ENCODE measurements around the gene ZNF45. TPM values are rescaled to one million over a fixed set of nuclear protein-coding genes. Genes with fewer than 3 reads are reported as not detected.

ZNF45 gene
- total and polyA plus RNA-seq, 7 donors: 2.4 to 18.2 (median 6.4) TPM

- intact Hi-C loops (cut with DNase I): no loop called here
- H3K9me3 ChIP-seq: peaks cover 0 to 20% (median 10%) of the 10 kb centered on the region in 4 donors
- H3K27ac ChIP-seq: no peak overlapping the region
- no peaks in the 10 kb centered on the region for H3K4me1 ChIP-seq
- TF ChIP-seq POLR2A (IDR thresholded peaks at IDR 0.05): no peak
- TF ChIP-seq EP300 (IDR thresholded peaks at IDR 0.05): no peak
- no peak for TF ChIP-seq CTCF (IDR thresholded peaks at IDR 0.05)
- no peak for TF ChIP-seq POLR2AphosphoS5 (IDR thresholded peaks at IDR 0.05)
- no peaks in the 10 kb centered on the region for H3K27me3 ChIP-seq
- no peak overlapping the region for H3K4me3 ChIP-seq
- DNase-seq: no peak
- H3K36me3 ChIP-seq: peaks cover 67 to 100% (median 88%) of the 10 kb centered on the region in 4 donors
These were observed 11.2 kb downstream of the ZNF45 start for GRCh38 chr19:43923875-43924274.

- TF ChIP-seq CTCF (IDR thresholded peaks at IDR 0.05) (no peak), POLR2AphosphoS5 (IDR thresholded peaks at IDR 0.05) (no peak), POLR2A (IDR thresholded peaks at IDR 0.05) (no peak), EP300 (IDR thresholded peaks at IDR 0.05) (no peak)
- intact Hi-C loops (cut with DNase I): no loop called here
- Histone ChIP-seq H3K4me3 (no peak overlapping the region), H3K27me3 (no peaks in the 10 kb centered on the region), H3K9me3 (peaks cover 59 to 83% (median 71%) of the 10 kb centered on the region in 4 donors), H3K27ac (no peak overlapping the region), H3K4me1 (no peaks in the 10 kb centered on the region), H3K36me3 (peaks cover 49 to 62% (median 59%) of the 10 kb centered on the region in 4 donors)
- 79 to 99% methylated on average over 3 of the region's 3 CpGs for WGBS, 2 donors
- no peak for DNase-seq
These were observed 21.0 kb downstream of the ZNF45 start for GRCh38 chr19:43914051-43914450.

GRCh38 chr19:43913383-43913782 is 21.7 kb downstream of the ZNF45 start:
- Histone ChIP-seq H3K36me3 (peaks cover 42 to 56% (median 53%) of the 10 kb centered on the region in 4 donors), H3K27me3 (no peaks in the 10 kb centered on the region), H3K4me3 (no peak overlapping the region), H3K9me3 (peaks cover 59 to 82% (median 73%) of the 10 kb centered on the region in 4 donors), H3K27ac (no peak overlapping the region), H3K4me1 (no peaks in the 10 kb centered on the region)
- TF ChIP-seq POLR2A (IDR thresholded peaks at IDR 0.05) (no peak), EP300 (IDR thresholded peaks at IDR 0.05) (no peak), POLR2AphosphoS5 (IDR thresholded peaks at IDR 0.05) (no peak), CTCF (IDR thresholded peaks at IDR 0.05) (no peak)
- WGBS, 2 donors: 97% methylated on average over 7 of the region's 7 CpGs
- intact Hi-C loops (cut with DNase I): no loop called here
- no peak for DNase-seq

- Histone ChIP-seq H3K4me3 (no peak overlapping the region), H3K27ac (no peak overlapping the region), H3K27me3 (no peaks in the 10 kb centered on the region), H3K36me3 (peaks cover 18 to 31% (median 28%) of the 10 kb centered on the region in 4 donors), H3K4me1 (no peaks in the 10 kb centered on the region), H3K9me3 (peaks cover 51 to 81% (median 64%) of the 10 kb centered on the region in 4 donors)
- TF ChIP-seq CTCF (IDR thresholded peaks at IDR 0.05): no peak
- no peak for TF ChIP-seq EP300 (IDR thresholded peaks at IDR 0.05)
- no peak for TF ChIP-seq POLR2AphosphoS5 (IDR thresholded peaks at IDR 0.05)
- TF ChIP-seq POLR2A (IDR thresholded peaks at IDR 0.05): no peak
- no peak for DNase-seq
- intact Hi-C loops (cut with DNase I): no loop called here
These were observed 24.2 kb downstream of the ZNF45 start for GRCh38 chr19:43910884-43911283.

- peaks cover 0 to 8% (median 6%) of the 10 kb centered on the region in 4 donors for H3K36me3 ChIP-seq
- DNase-seq: no peak
- H3K27ac ChIP-seq: no peak overlapping the region
- H3K4me3 ChIP-seq: no peak overlapping the region
- H3K27me3 ChIP-seq: no peaks in the 10 kb centered on the region
- WGBS, 2 donors: 95 to 96% methylated on average over 1 of the region's 1 CpG
- H3K4me1 ChIP-seq: no peaks in the 10 kb centered on the region
- TF ChIP-seq POLR2AphosphoS5 (IDR thresholded peaks at IDR 0.05) (no peak), CTCF (IDR thresholded peaks at IDR 0.05) (no peak), POLR2A (IDR thresholded peaks at IDR 0.05) (no peak), EP300 (IDR thresholded peaks at IDR 0.05) (no peak)
- peaks cover 33 to 58% (median 48%) of the 10 kb centered on the region in 4 donors for H3K9me3 ChIP-seq
- intact Hi-C loops (cut with DNase I): no loop called here
These were observed 26.4 kb downstream of the ZNF45 start for GRCh38 chr19:43908659-43909058.

Measured in sigmoid colon (tissue), 7 donors.